Tongue (tissue), 2 donors: ENCODE measurements around the gene ARSD. TPM values are rescaled to one million over a fixed set of nuclear protein-coding genes. Genes with fewer than 3 reads are reported as not detected.
"Not testable (repeated sequence)": the region's sequence is repeated elsewhere in the genome, so short reads cannot be mapped to it uniquely, and the experiment has no call there.

ENCODE experiments used
- DNase-seq: peaks from one replicate; pipeline ENCODE4 v3.0.0-alpha.2; 2015
- total RNA-seq: library from RNA; depleted of rRNA; stranded (reverse); fragments of >200 nt; gene quantifications from one replicate; pipeline ENCODE4 v1.2.3, GENCODE V29; 2014

The ARSD gene, protein sequence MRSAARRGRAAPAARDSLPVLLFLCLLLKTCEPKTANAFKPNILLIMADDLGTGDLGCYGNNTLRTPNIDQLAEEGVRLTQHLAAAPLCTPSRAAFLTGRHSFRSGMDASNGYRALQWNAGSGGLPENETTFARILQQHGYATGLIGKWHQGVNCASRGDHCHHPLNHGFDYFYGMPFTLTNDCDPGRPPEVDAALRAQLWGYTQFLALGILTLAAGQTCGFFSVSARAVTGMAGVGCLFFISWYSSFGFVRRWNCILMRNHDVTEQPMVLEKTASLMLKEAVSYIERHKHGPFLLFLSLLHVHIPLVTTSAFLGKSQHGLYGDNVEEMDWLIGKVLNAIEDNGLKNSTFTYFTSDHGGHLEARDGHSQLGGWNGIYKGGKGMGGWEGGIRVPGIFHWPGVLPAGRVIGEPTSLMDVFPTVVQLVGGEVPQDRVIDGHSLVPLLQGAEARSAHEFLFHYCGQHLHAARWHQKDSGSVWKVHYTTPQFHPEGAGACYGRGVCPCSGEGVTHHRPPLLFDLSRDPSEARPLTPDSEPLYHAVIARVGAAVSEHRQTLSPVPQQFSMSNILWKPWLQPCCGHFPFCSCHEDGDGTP
- total RNA-seq, result 13.5 TPM

DNA sequence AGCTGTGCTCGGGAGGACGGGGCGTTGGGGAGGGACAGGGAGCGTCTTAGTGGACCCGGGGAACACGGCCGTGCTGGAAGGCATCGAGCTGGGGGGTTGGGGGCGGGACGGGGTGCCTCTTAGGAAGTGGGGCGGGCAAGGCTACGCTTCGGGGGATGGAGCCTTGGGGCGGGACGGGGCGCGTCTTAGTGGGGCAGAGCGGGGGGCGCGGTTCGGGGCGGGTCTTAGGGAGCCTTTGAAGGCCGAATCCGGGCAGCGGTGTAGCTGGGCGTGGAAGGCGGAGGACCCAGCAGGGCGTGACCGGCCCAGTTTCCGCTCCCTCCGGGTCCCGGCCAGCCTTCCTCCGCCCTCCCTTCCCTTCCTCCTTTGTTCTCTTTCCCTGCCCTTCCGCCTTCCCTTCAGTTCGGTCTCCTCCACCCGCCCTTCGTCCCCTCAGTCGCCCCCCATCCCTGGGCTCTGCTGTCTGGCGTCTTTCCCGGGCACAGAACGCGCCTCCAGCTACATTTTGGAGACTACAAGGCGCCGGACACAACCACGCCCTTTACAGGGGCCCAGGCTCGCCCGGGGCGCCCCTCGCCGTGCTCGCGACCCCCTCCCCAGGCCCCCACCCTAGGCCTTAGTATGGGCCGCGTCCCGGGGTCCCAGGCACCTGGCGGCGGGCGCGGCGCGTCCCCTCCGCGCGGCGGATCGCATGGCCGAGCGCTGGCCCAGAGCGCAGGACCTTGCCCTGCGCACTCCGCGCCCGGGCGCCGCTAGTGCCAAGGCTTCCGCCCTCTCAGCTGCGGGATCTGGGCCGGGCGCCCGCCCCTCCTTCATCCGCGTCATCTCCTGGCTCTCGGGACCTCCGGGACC, at the start of gene ARSD:
Gene ARSD (minus strand): TSS at position 757 of the 852 bp plus-strand sequence. CDS start 64 bp downstream, at position 693.
- peak; percentile 95 for DNase-seq

DNA sequence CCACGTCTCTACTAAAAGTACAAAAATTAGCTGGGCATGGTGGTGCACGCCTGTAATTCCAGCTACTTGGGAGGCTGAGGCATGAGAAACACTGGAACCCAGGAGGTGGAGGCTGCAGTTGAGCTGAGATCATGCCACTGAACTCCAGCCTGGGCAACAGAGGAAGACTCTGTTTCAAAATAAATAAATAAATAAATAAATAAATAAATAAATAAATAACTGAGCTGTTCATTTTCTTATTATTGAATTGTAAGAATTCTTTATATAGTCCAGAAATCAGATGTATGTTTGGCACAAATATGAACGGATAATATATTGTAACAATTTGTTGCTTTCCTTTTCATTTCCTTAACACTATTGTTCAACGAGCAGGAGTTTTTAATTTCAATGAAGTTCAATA, 49.5 kb upstream of the ARSD start:
- not testable (repeated sequence) for DNase-seq

DNA sequence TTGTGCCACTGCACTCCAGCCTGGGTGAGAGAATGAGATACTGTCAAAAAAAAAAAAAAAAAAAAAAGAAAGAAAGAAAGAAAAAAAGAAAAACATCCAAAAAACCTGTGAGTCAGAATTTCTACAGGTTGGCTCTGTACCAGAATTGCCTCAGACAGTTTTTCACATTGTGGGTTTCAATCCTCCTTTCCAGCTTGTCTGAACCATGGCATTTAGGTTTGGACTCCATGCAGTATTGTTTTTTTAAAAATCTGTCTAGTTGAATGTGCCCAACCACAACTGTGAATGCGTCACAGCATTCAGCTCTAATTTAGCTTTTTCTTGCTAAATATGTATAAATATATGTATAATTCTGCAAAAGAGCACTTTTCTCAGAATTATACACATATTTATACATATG, 45.8 kb upstream of the ARSD start:
- DNase-seq, result no peak

DNA sequence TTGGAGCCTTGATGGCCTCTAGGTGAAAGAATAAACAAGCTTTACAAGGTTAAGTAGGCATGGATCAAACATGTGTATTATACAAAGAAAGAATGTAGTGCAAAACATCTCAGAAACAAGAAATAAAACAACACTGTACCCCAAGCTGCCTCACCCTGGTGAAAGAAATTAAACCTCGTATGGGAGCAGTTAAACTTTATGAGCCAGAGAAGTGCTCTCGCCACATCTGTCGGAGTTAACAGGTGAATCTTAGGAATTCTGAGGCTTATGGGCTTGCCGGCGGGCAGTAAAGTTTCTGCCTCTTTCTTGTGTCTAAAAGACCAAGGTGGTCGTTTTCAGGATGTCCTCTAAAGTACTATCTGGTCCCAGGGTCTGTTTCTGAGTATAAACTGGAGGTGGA, 43.3 kb upstream of the ARSD start:
- DNase-seq, result no peak

DNA sequence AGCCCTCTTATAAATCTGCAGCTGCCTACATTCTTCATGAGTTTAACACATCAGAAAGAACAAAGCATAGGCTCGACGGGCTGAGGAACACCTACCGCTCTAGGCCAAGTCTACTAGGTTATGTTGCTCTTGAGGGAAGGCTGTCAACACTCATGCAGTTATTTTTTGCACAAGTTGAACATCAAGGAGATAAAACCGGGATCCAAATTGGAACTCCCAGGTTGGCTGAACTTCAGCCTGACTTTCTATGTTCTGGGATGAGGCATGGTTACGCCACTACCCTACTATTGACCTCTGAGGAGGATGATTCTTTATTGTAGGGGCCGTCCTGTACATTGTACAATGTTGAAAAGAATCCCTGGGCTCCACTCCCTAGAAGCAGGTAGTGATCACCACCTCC, 39.9 kb upstream of the ARSD start:
- peak; percentile 3 for DNase-seq

DNA sequence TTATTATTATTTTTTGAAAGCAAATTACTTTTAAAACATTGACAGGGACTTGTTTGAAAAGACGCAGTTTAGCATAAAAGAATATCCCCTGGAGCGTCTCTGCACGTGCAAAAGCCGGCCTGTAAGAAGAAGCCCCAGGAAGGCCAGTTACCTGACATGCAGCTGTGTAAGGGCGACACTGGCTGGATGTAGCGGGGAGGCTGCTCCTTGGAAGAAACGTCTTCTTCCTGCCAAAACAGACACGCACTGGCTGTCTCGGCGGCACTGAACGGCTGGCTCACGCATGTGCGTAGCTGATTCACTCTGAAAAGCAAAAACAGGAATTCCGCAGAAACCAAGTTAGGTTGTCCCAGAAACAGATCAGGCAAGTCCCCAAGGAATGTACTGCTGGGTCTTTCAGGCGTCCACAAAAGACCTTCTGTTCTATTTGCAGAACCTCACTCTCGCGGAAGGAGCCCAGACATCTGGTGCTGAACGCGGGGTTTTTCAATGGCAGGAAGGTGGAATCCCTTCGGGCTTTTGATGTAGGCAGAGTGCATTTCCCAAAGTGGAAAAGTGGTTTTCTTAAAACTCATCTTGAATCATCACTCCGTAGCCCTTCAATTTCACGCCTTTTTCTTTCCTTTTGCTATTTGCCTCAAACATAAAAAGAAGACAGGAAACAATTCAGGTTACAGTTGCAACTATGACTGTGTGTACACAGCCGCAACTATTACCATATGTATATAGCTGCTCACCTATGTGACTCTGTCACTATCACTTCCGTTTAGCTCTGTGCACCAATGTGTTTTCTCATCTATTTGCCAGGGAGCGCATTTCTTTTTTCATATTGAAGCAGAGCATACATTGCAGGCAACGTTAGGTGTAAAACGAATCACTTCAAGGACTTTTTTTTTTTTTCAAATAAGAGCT, 39.1 kb upstream of the ARSD start:
- peak; percentile 68 for DNase-seq

DNA sequence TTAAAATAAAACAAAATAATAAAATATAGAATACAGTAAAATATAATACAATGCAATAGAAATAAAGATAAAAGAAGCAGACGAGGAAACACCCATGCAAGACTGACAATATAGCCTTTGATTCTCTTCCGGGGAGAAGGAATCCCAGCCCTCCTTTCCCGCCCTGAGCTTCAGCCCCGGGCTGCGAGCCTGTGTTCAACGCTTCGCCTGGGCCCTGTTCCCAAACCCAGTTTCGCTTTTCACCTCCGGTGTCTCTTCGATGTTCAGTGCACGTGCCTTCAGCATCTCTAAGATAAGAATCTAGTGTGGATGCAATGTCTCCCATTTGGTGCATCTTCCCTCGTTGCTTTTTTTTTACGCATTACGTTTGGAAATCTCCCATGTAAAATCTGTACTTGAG, 38.4 kb upstream of the ARSD start:
- DNase-seq, result no peak

DNA sequence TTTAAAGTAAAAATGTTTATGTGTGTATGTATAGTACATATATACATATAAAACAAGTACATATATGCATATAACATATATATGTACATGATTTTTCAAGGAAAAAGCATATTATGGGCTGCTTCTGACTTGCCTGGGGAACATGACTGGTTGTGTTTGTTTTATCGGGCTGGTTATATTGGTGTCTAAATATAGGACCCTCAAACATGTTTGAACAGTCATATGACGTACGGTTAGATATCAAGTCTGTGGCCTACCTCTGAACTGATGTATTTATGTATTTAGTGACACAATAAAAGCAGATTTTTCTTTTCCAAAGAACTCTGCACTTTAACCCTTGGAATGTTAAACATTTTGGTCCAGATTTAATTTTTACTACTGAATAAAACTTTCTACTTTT, 37.9 kb upstream of the ARSD start:
- DNase-seq, result no peak

DNA sequence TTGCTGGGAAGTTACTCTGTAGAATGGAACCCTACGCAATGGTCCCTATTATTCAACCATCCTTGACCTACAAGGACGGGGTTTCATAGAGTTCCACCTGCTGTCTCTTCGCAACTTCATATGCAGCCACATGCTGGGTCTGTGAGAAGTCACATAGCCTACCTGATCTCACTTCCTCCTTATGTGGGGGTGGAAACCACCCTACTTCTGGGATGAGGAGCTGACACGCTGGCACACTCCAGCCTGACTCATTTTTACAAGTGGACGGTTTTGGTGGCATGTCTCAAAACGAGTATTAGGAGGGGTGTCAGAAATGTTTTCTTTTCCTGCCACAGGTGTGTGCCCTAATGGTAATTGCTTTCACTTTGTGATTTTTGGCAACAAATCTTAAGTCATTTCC, 36.8 kb upstream of the ARSD start:
- DNase-seq, result no peak

DNA sequence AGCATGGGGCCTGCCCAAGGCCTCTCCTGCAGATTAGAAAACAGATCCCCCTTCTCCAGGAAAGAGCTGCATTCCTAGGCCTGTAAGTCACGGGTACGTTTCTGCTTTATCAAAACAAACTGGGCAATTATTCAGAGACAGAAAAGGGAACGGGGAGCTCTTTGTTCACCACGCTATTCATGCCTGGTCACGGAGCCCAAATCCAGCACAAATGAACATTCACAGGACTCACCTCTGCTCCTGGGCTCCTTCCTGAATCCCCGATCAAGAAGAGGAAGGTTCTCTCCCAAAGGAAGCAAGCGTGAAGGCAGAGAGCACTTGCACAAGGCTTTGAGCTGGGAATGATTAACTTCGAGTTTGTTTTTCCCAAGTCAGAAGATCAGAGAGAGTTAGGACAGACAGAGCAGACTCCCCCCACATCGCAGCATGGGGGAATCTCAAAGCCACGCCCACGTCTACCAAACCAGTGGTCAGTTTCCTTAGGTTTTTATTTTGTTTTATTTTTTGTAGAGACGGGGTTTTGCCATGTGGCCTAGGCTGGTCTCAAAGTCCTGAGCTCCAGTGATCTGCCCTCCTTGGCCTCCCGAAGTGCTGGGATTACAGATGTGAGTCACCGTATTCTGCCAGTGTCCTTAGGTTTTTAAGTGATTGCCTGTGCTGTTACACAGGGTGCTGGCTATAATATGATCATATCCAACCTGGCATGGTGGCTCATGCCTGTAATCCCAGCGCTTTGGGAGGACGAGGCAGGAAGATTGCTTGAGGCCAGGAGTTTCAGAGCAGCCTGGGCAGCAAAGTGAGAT, 35.1 kb upstream of the ARSD start:
- DNase-seq, result not testable (repeated sequence)

DNA sequence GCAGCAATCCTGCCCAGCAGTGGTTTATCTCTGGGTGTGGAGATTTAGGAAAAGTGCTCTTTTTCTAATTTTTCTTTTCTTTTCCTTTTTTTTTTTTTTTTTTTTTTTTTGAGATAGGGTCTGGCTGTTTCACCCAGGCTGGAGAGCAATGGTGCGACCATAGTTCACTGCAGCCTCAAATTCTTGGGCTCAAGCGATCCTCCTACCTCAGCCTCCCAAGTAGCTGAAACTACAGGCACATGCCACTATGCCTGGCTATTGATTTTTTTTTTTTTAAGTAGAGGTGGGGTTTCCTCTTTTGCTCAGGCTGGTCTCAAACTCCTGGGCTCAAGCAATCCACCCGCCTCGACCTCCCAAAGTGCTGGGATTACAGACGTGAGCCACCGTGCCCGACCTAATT, 34.3 kb upstream of the ARSD start:
- DNase-seq, result not testable (repeated sequence)

DNA sequence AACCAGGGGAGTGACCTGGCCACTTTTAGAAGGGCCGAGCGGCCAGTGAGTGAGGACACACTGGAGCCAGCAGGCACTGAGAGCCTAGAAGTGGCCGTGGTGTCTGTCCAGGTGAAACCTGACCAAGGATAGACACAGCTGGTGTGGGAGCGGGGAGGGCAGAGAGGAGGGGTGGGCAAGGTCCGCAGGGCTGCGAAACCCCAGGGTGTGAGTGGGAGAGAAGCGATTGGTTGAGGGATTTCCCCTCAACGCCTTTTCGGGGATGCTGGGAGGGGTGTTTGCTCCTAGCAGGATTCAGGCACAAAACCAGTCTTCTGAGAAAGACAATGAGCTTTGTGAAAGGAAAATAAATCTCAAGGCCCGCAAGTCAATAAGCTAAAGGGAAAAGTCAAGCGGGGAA, 33.2 kb upstream of the ARSD start:
- DNase-seq, result no peak

DNA sequence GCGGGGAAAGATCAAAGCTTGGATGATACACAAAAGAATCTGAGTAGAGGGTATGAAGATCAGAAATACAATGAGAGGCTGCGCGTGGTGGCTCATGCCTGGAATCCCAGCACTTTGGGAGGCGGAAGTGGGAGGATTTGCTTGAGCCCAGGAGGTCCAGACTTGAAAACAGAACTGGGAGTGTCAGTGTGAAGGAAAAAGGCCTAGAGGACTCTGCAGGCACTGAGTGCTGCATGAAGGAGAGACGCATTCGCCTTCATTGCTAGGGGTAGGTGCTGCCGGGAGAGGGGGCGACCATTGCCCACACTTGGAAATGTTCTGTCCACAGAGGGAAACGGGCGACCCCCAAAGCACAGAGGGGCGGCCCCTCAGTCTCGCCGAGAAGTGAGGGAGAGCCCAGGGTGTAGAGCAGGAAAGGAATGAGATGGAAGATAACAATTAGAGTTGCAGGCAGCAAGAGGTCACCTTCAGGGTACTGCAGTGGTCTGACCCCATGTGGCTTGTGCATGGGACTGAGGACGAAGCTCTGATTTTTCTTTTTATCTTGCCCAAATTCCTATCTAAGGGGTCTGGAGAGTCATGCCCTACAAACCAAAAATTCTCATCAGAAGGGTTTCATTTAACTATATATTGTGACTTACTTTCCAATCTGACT, 31.8 kb upstream of the ARSD start:
- DNase-seq, result no peak

DNA sequence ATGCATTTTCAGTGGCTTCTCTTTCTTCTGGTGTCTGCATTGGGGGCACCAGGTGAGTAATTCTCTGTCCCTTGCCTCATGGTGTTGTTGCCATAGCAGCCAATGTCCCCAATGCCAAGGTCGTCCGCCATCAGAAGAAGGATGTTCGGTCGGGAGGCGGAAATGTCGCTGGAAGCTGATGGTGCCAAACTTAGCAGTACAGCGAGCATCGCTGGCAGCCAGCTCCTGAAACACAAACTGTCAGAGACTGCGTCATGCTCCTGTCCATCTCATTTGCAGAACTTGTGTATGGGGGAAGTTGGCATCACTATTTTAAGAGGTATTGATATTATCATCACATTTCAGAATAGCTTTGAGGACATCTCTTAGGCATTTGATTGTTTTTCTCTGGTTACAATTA, 29.1 kb upstream of the ARSD start:
- no peak for DNase-seq

DNA sequence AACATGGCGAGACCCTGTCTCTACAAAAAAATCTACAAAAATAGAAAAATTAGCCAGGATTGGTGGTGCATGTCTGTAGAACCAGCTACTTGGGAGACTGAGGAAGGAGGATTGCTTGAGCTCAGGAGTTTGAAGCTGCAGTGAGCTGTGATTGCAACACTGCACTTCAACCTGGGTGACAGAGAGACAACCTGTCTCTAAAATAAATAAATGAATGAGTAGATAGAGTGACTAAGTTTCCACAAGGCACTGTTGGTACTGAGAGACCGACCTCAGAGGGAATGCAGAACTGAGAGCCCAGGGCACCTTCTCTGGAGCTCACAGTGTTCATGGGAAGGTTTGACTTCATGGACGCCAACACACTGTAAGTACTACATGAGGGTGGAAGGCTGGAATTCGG, 26.7 kb upstream of the ARSD start:
- no peak for DNase-seq

DNA sequence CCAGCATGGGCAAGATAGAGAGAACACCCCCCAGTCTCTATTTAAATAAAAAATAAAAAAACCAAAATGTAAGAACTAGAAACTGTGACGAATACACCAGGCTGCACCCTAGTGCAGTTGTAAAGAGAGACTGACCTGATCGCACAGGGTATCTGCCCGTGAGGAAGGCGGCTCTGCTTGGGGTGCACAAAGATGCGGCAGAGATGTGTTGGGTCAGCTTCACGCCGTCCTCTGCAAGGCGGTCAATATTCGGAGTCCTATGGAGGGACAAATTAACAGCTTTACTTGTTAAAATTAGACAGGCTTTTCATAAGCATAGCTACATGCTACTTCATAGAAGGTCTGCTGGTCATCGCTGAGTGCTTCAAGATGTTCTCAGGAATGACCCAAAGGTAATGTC, 26.1 kb upstream of the ARSD start:
- DNase-seq, result no peak

DNA sequence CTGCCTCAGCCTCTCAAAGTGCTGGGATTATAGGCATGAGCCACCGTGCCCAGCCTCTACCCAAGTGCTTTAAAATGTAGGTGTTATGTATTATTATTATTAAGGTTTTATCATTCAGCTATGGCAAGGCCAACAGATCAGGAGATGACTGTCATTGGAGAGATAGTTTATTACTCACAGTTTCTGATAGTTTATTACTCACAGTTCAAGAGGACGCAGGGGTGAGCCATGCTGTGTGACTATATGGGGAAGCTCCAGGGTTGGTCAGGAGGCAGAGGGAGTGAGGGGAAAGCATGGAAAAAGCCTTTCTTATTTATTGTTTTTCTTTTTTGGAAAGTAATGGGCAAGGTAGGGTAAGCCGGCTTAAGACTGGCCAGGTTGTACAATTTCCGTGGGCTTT, 25.4 kb upstream of the ARSD start:
- DNase-seq, result no peak

DNA sequence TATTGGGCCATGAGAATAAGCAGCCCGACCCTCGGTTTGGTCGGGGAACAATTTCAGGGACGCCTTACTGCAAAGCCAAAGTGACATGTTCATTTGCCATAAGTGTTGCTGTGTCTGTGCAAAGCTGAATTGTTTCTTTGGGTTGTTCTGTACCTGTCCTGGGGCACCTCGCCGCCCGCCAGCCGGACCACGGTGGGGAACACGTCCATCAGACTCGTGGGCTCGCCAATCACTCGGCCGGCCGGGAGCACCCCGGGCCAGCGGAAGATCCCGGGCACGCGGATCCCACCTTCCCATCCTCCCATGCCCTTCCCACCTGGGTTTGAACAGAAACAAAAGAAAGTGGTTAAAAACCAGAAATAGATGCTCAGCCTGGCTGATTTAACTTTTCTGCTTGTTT, 8.8 kb upstream of the ARSD start:
- DNase-seq, result not testable (repeated sequence)

DNA sequence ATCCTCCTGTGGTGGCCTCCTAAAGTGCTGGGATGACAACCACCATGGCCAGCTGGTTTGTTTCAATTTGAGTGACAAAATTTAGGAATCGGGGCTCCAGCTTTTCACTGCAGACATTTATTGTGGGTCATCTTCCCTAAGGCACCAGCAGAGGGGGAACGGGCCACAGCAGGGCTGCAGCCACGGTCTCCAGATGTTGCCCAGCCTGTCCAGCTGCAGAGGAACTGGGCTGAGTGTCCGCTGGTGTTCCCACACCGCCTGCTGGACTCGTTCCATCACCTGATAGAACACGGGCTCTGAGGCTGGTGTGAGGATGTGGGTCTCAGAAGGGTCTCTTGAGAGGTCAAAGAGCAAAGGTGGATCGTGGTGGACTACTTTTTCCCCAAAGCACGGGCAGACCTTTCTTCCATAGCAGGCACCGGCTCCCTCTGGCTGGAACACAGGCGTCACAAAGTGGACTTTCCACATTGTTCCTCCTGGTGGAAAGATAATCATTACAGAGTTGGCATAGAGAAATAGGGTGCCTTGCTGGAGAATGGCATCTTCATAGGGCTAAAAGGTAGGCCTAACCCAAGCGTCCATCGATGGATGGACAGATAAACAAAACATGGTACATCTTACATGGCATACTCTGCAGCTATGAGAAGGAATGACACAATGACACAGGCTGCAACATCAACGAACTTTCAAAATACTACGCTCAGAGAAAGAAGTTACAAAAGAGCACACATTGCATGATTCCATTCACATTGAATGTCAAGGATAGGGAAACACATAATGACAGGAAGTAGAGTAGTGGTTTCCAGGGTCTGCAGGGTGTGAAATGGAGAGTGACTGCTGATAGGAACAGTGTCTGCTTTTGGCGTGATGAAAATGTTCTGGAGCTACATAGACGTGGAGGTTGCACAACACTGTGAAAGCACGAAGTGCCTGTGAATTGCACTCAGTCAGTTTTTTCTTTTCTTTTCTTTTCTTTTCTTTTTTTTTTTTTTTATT, 5.9 kb upstream of the ARSD start:
- DNase-seq, result no peak
